Thyroid gland (tissue), 4 donors: ENCODE results near the gene DLGAP1.

Experiments used
- POLR2A ChIP-seq, 2 donors: fragments of 450-650 bp; IDR thresholded peaks; one replicate each; pipeline ENCODE4 v1.6.1; 2017; ENCODE audit warnings: antibody characterized with exemption in 2 of 2, mild to moderate bottlenecking in 2 of 2, moderate library complexity in 1 of 2
- TF ChIP-seq, protein P1 (sequence below), 6 experiments: fragments of 200-600 bp in 3 of 6; fragments of 450-650 bp in 3 of 6; sonication (generic) in 3 of 6; IDR thresholded peaks; one replicate each; pipeline ENCODE4 v1.5.1; 2016 to 2019; ENCODE audit warnings: antibody characterized with exemption in 6 of 6, mild to moderate bottlenecking in 2 of 6, inconsistent platforms in 1 of 6, moderate library complexity in 1 of 6

DNA sequence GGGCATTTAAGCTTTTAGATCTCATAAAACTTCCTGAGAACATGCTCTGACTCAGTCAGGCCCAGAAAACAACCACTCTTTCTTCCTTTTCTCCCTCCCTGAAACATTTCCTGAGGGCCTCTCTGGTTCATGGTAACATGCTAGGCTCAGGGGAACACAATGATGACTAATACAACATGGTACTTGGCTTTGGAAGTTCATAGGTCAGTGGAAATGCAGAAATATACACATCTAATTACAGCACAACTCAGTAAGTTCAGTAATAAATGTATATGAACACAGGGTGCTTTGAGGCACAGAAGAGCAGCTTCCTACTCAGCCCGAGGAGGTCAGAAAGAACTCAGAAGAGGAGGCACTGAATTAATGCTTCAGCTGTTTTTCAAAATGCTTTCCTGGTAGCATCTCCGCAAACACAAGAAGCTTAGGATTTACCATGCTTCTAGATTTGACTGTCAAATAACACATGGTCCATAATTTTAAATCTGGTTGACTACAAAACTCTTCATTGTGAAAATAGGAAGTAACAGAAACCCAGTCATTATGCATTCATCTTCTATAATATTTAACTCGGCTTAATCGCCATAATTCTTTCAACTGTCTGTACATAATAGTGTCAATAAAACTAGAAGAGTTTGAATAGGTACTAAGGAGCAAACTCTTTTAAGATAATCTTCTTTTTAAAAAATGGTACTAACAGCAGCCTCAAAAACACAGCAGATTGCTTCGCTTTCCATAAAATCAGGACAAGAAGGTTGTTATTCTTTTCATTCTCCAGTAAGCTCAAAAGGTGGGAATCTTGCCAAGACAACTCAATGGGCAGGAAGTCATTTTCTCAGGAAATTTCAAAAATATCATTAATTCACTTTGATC is 251.3 kb downstream of the DLGAP1 start:
- no peak for TF ChIP-seq POLR2A (IDR thresholded peaks at IDR 0.05)
- TF ChIP-seq, protein P1, sequence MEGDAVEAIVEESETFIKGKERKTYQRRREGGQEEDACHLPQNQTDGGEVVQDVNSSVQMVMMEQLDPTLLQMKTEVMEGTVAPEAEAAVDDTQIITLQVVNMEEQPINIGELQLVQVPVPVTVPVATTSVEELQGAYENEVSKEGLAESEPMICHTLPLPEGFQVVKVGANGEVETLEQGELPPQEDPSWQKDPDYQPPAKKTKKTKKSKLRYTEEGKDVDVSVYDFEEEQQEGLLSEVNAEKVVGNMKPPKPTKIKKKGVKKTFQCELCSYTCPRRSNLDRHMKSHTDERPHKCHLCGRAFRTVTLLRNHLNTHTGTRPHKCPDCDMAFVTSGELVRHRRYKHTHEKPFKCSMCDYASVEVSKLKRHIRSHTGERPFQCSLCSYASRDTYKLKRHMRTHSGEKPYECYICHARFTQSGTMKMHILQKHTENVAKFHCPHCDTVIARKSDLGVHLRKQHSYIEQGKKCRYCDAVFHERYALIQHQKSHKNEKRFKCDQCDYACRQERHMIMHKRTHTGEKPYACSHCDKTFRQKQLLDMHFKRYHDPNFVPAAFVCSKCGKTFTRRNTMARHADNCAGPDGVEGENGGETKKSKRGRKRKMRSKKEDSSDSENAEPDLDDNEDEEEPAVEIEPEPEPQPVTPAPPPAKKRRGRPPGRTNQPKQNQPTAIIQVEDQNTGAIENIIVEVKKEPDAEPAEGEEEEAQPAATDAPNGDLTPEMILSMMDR (IDR thresholded peaks at IDR 0.05) = no peak
